Amniotic stem cell (primary cell): ENCODE data around the gene DNPEP.
"Not testable (repeated sequence)": the region's sequence is repeated elsewhere in the genome, so short reads cannot be mapped to it uniquely, and the experiment has no call there.

Source experiments
- DNase-seq: peaks from one replicate; lab custom pipeline; 2025; lab: John Stamatoyannopoulos, UW

DNPEP gene

DNA sequence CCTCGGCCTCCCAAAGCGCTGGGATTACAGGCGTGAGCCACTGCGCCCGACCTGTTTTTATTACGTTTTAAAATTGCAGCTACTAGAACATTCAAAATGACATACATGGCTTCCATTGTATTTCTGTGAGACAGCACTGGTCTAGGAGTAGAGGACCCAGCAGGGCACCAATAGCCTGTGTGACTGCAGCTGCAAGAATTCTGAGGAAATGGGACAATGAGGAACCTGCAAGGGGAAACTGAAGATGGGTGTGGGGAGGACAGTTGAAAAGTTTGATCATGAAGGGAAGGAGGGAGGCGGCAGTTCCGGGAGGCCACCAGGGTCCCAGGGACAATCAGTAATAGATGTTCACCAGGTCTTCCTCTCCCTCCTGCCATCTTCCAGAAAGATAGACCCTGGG is 13.9 kb upstream of the DNPEP start:
- DNase-seq, result no peak

DNA sequence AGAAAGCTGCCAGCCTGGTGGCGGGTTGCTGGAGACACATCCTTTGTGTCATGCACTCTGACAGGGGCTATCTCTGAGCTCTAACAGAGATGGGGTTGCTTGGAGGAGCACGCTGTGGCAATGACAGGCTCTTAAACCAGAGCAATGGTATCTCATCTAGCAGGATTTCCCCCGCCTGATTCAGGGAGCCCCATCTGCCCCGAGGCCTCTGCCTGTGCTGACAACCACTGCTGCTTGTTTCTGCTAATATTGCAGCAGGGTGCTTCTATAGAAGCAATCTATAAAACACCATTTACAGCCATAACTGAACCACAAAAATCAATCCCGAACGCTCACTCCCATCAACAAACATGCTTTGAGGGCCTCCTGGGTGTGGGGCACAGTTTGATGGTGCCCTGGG is 12.8 kb upstream of the DNPEP start:
- DNase-seq, result no peak

DNA sequence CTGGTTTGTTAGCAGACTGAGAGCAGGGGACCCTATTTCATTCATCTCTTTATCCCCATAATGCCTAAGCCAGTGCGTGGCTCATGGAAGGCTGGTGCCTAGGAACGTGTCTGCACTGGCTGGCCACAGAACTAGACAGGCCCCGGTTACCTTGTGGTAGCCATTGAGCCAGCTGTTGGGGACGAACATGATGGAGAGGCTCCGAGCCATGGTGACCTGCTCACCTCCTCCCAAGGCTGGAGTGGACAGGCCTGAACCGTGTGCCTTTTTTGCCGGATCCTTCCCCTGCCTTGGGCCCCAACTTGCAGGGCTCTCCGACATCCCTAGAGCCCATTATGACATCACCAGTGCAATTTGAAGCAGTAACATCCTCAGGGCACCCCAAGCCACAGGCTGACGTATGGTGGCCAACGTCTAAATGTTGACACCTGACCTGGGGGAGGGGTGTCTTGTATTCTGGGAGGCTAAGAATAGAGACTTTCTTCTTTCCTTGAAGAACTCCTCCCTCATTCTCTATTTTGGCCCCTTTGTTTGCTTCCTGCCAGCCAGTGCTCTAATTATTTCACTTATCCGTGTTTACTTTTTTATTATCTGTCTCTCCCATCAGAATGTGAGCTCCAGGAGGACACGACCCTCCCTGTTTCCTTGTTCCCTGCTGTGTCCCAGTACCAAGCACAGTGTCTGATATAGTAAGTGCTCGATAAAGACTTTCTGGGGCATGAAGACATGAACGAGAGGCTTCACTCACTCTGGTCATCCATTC is 12.2 kb upstream of the DNPEP start:
- DNase-seq, result no peak

DNA sequence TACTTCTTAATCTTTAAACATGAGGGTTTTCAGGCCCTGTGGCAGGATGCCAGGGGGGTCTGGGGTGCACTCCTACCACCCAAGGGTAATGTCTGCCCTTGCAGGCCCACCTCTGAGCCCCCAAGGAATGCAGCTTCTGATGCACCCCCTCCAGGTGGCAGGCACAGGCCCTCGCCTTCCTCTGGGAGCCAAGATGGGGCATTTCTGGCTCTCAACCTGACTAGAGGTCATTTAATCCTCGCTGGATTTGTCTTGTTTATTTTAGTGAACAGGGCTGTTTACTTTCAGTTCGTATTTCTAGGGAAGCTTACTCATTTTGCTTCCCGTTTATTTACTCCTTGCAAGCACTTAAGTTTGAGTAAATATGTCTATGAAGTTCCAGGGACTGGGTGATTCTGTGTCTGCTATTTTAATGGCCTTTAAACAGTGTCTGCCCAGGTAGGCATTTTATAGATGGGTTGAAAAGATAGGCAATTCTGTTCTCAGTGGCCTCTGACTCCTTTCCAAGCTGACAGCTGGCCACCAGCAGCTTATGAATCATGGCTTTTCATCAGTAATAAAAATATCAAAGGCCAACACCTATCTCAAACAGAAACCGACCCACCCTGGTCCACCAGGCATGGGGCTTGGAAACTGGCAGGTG is 11.1 kb upstream of the DNPEP start:
- no peak for DNase-seq

DNA sequence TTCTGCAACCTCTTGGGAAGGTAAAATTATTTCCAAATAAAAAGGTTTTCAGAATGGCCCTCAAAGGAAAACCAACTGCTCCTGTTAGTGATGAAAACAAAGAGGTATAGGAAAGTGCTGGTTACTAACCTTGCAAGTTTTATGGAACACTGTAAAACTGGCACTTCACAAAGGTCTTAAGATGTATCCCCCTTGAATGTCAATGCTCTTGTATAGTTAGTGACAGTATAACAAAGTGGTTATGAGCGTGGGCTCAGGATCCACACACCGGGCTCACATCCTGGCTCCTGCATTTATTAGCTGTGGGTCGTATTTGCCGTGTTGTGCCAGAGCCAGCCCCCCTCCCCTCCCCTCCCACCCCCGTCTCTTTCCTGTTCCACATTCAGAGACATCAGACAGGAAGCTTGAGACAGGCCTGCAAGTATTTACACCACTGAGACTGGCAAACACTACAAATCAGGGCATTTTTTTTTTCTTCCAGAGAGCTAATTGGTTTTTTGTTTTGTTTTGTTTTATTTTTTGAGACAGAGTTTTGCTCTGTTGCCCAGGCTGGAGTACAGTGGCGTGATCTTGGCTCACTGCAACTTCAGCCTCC is 9.2 kb upstream of the DNPEP start:
- no peak for DNase-seq

DNA sequence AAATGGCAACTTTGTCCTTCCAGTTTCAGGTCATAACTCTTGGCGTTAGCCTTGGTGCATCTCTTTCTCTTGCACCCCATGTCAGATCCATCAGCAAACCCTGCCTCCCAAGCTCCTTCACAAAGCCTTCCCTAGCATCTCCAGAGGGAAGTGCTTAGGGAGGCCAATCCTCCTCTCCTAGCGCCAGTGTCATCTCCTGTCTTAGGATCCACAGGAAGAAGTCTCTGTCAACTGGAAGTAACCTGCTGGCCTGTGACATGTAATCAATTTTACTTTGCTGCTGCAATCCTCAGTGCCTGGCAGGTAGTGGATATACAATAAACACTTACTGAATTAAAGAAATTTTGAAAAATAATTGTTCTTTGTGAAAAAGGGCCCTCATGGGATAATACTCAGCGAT is 7.9 kb upstream of the DNPEP start:
- DNase-seq, result no peak

DNA sequence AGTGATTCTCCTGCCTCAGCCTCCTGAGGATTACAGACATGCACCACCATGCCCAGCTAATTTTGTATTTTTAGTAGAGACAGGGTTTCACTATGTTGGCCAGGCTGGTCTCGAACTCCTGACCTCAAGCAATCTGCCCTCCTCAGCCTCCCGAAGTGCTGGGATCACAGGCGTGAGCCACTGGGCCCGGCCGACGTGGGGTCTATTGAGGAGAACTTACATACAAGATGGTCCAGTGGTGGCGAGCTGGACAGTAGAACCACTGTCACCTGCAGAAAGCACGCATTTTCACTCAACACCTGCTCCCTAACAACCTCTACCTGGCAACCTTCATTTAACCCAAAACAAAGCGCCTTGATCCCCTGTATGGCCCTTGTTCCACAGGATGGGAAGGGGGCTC is 7.3 kb upstream of the DNPEP start:
- not testable (repeated sequence) for DNase-seq

DNA sequence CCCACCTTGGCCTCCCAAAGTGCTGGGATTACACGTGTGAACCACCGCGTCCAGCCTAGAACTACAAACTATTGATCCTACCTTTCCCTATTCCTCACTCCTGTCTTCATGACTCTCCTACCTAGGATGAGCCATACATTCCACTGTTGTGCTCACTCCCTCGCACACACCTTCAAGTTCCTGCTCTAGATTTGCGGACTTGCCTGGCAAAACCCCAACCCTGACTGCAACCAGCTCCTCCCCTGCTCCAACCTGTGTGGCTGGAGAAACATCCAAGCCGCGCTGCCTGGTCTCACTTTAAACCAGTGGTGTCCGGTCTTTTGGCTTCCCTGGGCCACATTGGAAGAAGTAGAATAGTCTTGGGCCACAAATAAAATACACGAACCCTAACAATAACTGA is 5.0 kb upstream of the DNPEP start:
- no peak for DNase-seq

DNA sequence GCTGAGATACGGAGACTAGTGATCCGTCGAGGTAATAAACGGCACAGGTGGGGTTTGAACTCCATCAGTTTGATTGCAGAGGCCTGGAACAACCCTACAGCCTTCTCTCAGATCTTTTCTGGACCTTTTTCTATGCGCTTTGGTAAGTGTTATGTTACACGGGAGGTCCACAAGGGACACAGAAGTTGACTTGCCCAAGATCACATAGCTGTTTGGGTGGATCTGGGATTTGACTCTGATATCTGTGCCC is 1.1 kb upstream of the DNPEP start:
- no peak for DNase-seq

DNA sequence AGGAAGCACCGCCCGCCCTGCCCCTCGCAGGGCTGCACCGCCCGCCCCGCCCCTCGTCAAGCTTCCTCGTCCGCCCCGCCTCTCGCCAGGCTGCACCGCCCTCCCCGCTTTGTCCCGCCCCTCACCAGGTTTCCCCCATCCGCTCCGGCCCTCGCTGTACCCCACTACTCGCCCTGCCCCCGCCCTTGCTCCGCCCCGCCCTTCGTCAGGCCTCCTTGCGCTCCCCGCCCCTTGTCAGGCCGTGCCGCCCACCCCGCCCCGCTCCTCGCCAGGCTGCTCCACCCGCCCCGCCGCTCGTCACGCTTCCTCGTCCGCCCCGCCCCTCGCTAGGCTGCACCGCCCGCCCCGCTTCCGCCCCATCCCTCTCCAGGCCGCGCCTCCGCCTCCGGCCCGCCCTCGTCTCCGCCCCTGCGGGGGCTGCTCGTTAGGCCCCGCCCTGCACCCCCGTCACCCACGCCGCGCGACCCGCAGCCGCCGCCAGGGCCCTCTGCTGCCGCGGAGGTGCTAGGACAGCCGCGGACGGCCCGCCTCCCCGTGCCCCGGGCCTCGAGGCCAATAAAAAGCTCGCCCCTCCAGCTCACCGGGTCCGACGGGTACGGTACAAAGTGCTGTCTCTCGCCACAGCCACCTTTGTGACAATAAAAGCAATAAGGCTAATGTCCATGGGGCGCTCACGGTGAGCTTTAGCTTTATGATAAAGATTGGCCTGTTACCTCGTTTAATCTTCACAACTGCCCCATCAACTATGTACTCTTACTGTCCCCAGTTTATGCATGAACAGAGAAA is 602 bp upstream of the DNPEP start:
- DNase-seq, result peak; percentile 99

DNA sequence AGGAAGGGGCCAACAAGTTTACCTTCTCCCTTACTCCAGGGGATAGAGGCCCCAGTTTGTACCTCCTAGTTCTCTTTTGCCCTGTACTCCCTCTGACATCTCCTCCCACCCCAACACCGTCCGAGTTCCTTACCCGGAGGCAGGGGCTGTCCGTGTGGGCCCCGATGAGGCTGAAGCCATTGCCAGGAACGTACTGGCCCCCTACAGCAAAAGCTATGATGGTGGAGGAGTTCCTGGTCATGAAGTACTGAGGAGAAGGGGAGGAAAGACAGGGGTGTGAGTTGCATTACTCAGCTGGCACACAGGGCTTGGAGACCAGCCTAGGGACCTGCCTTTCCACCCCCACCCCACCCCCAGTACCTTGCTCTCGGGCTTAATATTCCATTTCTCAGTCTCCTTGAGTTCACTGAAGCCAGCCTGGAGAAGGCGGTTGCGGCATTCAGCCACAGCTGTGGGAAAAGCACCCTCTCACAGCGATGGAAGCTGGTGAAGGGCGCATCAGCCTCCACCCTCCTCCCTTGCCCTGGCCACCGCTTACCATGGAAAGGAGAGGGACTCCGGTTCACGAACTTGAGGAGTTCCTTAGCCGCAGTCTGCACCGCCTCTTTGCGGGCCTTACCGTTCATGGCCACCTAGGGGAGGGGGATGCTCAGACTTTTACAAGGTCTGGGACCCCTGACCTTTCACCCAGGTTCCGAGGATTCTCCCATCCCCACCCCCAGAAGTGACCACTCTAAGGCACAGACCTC is 1.0 kb downstream of the DNPEP start:
- no peak for DNase-seq

DNA sequence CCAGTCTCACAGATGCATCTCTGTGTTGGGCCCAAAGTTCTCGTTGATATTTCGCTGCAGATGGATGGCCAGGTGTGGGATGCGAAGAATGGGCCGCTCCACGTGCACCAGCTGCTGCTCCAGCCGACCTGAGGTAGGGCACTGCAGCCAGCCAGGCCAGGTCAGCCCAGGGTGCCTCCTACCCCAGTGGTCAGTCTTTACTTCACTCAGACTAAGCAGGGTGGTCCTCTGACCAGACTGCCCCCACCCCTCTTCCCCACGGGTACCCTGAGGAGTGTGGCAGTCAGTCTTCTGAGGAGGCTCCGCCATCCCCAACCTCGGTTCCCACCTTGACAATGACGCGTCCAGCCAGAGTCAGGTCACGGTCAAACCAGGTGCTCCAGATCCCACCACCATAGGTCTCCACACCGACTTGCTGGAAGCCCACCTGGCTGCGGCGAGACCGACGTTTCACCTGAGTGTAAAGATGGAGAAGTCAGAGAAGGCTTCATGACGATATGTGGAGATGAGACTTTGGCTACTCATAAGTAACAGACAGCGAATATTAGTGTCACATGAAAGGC is 1.7 kb downstream of the DNPEP start:
- no peak for DNase-seq

DNA sequence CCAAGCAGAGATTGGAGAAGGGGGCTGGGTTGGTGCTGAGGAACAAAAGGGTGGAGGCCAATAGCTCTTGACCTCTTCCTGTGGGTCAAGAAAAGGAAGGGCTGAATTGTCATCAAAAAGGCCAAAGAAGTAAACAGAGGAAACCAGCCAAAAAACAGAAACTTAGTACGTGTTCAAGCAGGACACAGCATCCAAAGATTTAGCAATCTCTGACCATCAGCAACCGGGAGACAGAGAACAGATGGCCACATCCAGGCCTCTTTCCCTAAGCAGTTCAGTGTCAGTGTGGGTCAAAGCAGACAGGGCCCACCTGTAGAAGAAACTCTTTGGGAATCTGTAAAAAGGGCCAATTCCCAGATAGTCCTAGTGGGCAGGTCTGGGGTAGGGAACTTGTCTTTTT is 2.9 kb downstream of the DNPEP start:
- no peak for DNase-seq

DNA sequence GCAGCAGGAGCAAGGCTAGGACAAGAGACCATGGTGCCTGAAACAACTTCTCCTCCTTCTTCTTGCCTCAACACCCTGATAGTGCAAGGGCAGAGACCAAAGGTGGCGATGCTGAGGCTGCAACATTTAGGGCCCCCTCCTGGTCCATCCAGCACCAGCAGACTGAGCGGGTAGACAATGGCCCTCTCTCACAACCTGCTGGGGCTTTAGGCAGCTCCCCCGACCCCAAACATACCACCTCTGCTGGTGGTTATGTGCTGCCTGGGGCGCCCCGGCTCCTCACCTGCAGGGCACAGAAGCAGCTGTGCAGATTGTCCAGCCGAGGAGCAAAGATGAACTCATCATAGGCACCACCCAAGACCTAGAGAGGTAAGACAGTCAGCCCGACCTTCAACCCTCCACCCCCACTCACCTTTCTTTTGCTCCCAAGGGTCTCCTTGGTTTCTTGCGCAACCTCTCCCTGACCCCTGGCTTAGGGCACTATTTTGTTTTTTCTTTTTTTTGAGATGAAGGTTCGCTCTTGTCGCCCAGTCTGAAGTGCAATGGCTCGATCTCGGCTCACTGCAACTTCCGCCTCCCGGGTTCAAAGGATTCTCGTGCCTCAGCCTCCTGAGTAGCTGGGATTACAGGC is 3.5 kb downstream of the DNPEP start:
- DNase-seq, result no peak

DNA sequence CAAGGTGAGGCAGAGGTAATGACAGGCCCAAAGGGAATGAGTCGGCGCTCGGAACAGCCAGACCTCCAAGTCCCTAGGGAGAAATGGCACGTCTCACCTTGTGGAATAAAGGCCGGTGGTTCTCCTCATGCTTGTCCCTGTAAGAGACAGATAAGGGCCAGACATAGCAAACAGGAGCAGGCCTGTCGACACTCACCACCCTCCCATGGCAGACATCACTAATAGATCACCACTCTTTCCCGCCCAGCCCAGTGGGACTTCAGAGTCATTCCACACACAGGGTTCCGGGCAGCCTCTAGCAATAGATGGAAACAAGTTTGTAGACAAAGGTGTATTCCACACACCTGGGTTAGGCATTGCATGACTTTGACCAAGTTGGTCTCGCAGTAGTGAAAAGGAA is 6.3 kb downstream of the DNPEP start:
- DNase-seq, result no peak

DNA sequence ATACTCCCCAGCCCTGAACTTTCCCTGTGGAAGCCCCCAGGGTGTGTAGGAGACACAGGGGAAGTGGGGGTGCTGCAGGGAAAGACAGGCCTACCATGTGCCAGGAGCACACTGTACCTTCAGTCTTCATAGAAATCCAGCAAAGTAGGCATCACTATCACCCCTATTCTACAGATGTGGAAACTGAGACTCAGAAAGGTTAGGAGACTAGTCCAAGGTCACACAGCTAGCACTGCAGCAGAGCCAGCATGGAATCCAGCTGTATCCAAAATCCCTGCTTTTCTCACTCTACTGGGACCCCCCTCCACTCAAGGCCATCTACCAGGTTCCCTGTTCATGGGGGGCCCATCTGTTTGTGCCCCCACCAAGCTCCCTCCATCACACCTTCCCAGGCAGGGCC is 6.8 kb downstream of the DNPEP start:
- no peak for DNase-seq

DNA sequence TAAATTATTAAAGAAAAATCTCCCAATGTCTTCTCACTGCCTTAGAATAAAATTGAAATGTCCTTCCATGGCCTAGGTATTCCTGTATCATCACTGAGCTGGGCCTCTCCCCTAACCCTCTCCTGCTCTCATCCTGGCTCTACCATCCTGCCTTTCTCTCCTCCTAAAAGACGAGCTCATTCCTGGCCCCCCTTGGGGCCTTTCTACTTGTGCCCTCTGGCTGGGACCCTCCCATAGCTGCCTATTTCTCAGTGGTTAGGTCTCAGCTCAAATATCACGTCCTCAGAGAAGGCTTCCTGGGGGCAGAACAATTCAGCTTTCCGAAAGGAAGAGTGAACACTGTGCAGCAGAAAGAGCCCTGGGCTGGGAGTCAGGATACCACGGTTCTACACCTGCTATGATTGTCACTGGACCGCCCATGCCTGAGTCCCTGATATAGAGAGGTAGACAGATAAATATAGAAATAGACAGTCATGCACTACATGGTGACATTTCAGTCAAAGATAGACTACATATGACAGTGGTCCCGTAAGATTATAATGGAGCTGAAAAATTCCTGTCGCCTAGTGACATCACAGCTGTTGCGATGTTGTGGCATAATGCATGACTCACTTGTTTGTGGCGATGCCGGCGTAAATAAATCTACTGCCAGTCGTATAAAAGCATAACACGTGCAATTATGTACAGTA is 9.4 kb downstream of the DNPEP start:
- DNase-seq, result no peak

DNA sequence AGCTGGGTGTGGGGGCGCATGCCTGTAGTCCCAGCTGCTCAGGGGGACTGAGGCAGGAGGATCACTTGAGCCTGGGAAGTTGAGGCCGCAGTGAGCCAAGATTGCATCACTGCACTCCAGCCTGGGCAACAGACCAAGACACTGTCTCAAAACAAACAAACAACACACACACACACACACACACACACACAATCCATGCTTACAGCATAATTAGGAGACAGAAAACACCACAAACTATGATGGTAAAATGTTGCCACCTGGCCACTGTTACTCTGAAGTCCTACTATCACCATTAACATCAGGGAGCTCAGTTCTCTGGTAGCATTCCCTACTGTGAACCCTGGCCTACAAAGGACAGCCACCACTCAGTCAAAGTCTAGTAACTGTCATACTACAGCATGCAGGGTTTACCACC is 18.3 kb downstream of the DNPEP start:
- DNase-seq, result no peak

DNA sequence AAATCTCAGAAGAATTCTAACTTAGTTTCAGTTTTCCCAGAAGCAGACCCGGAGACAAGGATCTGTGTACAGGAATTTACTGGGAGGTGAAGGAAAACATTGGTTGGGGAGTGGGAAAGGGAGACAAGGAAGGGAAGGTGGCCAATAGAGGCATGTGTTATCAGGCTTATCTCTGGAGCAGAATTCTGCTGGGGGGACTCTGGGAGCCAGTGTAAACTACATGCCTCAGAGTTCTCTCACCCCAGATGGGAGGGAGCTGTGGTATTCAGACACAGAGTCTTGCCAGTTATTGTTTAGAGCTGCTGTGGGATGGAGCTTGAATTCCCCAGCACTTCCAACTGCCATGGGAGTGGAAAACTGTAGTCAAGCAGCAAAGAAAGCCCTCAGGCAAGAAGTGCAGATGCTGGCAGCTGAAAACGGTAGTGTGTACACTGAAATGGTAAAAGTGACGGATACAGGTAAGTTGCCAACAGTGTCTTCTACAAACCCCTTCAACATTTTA is 19.0 kb downstream of the DNPEP start:
- peak; percentile 69 for DNase-seq

DNA sequence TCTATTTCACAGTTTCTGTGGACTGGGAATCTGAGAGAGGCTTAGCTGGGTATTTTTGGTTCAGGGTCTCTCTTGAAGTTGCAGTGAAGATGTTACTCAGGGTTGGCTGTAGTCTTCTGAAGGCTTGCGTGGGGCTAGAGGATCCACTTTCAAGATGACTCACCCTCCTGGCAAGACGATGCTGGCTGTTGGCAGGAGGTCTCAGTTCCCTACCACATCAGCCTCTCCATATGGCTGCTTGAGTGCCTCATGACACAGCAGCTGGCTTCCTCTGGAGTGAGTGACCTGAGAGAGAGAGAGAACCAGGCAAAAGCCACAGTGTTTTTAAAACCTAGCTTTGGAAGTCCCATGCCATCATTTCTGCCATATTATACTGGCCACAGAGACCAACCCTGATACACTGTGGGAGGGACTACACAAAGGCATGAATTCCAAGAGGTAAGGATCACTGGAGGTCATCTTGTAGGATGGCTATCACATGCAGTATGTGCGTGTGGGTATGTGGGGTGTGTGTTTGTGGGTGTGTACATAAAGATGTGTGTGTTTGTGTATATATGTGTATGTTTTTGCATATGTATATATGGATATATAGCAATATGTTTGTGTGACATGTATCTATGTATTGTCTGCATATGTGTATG is 25.1 kb downstream of the DNPEP start:
- peak; percentile 82 for DNase-seq
